Left ventricle myocardium inferior (tissue), 1 donor: Measurements from ENCODE around the gene AFAP1L2. TPM values are rescaled to one million over a fixed set of nuclear protein-coding genes. Genes with fewer than 3 reads are reported as not detected.

Experiments
- DNase-seq: peaks from one replicate; pipeline ENCODE4 v3.0.0-alpha.2; 2020
- H3K27ac ChIP-seq: fragments of 200-600 bp; replicated peaks from 2 replicates; pipeline ENCODE4 v1.8.0; 2021
- H3K27me3 ChIP-seq: fragments of 200-600 bp; 2 replicates; pipeline ENCODE4 v1.8.0; 2021; ENCODE audit warnings: low read depth
- H3K36me3 ChIP-seq: fragments of 200-600 bp; 2 replicates; pipeline ENCODE4 v1.8.0; 2021
- H3K4me1 ChIP-seq: fragments of 200-600 bp; 2 replicates; pipeline ENCODE4 v1.8.0; 2021
- H3K4me3 ChIP-seq: fragments of 200-600 bp; 2 replicates; pipeline ENCODE4 v1.8.0; 2021; ENCODE audit warnings: mild to moderate bottlenecking, moderate library complexity
- H3K9me3 ChIP-seq: fragments of 200-600 bp; replicated peaks from 2 replicates; pipeline ENCODE4 v1.8.0; 2021
- intact Hi-C: fragments of 100-400 bp; cut with micrococcal nuclease; formaldehyde crosslinking; loops from one replicate; pipeline ENCODE4 v1.11.0; 2022
- total RNA-seq: library from RNA; stranded (reverse); fragmentation: NEBNext Ultra II Directional; extraction: Animal tissue kit (Norgen Biotek cat#: 25700); gene quantifications from one replicate; pipeline ENCODE4 v1.2.1, GENCODE V29; 2021
- TF ChIP-seq, protein P1 (sequence below): fragments of 200-600 bp; IDR thresholded peaks from 2 replicates; pipeline ENCODE4 v1.8.0; 2021; ENCODE audit warnings: antibody characterized with exemption, mild to moderate bottlenecking, borderline replicate concordance
- donor health status: DM: no; HTN: yes; CAD: no; lungs with severe emphysema.

AFAP1L2 gene
- total RNA-seq, 1 donor from 2014 or later = 7.0 TPM

DNA sequence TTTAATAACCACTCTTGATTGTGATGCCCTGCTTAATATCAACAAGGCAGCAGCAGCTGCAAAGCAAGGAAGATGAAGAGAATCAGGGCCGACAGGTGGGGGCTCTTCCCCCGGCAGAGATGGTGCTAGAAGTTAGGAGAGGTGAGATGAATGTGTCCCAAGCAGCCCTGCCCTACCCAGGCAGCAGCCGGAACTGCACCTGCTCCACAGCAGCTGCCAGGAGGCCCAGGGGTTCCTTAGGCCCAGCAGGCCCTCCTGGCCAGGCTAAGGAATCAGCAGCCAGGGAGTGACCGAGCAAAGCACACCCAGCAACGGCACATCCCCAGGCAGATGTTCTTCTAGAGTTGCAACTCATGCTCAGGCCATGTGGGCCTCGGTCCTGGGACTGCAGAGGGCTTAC is 17.9 kb downstream of the AFAP1L2 start:
- H3K9me3 ChIP-seq = no peaks in the 10 kb centered on the region
- H3K4me3 ChIP-seq = no peak overlapping the region
- H3K4me1 ChIP-seq = peaks cover 11% of the 10 kb centered on the region
- H3K27ac ChIP-seq = no peak overlapping the region
- peaks cover under 1% of the 10 kb centered on the region for H3K27me3 ChIP-seq
- TF ChIP-seq, protein P1, sequence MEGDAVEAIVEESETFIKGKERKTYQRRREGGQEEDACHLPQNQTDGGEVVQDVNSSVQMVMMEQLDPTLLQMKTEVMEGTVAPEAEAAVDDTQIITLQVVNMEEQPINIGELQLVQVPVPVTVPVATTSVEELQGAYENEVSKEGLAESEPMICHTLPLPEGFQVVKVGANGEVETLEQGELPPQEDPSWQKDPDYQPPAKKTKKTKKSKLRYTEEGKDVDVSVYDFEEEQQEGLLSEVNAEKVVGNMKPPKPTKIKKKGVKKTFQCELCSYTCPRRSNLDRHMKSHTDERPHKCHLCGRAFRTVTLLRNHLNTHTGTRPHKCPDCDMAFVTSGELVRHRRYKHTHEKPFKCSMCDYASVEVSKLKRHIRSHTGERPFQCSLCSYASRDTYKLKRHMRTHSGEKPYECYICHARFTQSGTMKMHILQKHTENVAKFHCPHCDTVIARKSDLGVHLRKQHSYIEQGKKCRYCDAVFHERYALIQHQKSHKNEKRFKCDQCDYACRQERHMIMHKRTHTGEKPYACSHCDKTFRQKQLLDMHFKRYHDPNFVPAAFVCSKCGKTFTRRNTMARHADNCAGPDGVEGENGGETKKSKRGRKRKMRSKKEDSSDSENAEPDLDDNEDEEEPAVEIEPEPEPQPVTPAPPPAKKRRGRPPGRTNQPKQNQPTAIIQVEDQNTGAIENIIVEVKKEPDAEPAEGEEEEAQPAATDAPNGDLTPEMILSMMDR = no peak
- DNase-seq = no peak
- intact Hi-C loops = no loop called here
- H3K36me3 ChIP-seq = no peaks in the 10 kb centered on the region

DNA sequence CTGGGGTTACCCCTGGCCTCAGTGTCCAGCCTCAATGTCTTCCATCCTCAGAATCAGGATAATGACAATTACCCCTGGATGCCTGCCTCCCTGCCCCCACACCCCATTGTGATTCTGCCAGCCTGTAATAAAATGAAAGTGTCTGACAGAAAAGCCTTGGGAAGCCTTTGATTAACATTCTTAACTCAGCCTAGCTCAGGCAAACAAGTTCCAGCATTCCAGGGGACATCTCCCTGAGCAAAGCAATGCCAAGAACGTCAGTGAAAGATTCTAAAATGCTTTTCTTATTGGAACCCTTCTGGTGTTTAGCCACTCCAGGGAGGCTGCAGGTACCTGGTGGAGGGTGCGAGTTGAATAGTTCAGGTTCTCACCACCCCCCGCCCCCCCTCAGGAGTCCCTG is 18.7 kb downstream of the AFAP1L2 start:
- no peak for DNase-seq
- peaks cover 11% of the 10 kb centered on the region for H3K4me1 ChIP-seq

DNA sequence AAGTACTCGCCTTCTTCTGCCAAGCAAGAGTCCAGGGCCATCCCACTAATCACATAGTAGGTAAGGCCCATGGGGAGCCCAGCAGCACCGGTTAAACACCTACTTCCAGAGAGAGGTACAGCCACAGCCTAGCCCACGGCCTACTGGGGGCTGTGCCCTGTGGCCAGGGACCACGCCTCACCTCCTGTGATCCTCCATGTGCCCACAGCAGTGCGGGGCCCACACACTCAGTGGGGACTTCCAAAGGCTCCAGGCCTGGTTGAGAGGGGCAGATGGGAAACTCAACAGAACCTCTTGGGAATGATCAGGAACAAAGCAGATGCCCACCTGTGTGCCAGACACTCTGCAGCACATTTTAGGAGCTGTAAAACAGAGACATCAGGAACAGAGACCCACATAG is 19.7 kb downstream of the AFAP1L2 start:
- H3K27me3 ChIP-seq = peaks cover 18% of the 10 kb centered on the region
- TF ChIP-seq, protein P1 = no peak
- peaks cover 16% of the 10 kb centered on the region for H3K4me1 ChIP-seq
- H3K4me3 ChIP-seq = no peak overlapping the region
- DNase-seq = no peak
- intact Hi-C loops = no loop called here
- H3K27ac ChIP-seq = no peak overlapping the region
- no peaks in the 10 kb centered on the region for H3K36me3 ChIP-seq
- H3K9me3 ChIP-seq = no peaks in the 10 kb centered on the region

More for the DNA sequence above, 18.7 kb downstream of the AFAP1L2 start:
- no peaks in the 10 kb centered on the region for H3K36me3 ChIP-seq
- H3K27me3 ChIP-seq = peaks cover 8% of the 10 kb centered on the region
- H3K4me3 ChIP-seq = no peak overlapping the region
- intact Hi-C loops = no loop called here
- TF ChIP-seq, protein P1 = no peak
- H3K9me3 ChIP-seq = no peaks in the 10 kb centered on the region
- no peak overlapping the region for H3K27ac ChIP-seq

DNA sequence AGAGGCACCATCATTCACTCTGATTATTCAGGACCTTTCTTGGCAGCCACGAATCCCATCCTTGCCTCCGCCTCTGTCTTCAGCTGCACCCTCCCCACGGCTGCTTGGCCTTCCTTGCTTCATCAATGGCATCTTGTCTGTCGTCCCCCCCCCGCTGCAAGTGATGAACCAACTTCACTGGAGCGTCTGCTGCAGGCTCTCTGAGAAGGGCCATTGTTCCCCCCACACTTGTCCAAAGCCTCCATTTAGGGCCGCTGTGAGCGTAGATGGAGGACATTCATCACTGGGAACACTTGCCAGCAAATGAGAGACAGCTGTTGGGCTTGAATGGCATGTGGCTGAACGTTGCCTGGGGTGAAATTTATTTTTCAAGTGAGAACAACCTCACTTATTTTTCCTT is 20.1 kb downstream of the AFAP1L2 start:
- TF ChIP-seq, protein P1 = no peak
- Histone ChIP-seq H3K4me3 (no peak overlapping the region), H3K27me3 (peaks cover 19% of the 10 kb centered on the region), H3K4me1 (peaks cover 16% of the 10 kb centered on the region), H3K36me3 (no peaks in the 10 kb centered on the region), H3K27ac (no peak overlapping the region), H3K9me3 (no peaks in the 10 kb centered on the region)
- no peak for DNase-seq
- intact Hi-C loops = no loop called here

DNA sequence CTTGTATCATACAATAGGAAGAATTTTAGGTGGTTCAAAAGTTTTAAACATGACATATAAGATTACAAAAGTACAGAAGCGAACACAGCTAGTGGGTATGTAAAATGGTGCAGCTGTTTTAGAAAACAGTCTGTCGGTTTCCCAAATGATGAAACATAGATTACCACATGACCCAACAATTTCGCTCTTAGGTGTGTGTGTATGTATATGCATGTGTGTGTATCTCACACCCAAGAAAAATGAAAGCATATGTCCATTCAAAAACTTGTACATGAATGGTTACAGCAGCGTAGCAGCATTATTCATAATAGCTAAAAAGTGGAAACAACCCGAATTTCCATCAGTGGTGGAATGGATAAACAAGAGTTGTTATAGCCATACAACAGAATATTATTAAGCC is 23.5 kb downstream of the AFAP1L2 start:
- no peaks in the 10 kb centered on the region for H3K36me3 ChIP-seq
- H3K4me1 ChIP-seq = peaks cover 10% of the 10 kb centered on the region
- peaks cover 19% of the 10 kb centered on the region for H3K27me3 ChIP-seq
- TF ChIP-seq, protein P1 = no peak
- no peak overlapping the region for H3K4me3 ChIP-seq
- intact Hi-C loops = no loop called here
- H3K27ac ChIP-seq = no peak overlapping the region
- no peak for DNase-seq
- H3K9me3 ChIP-seq = no peaks in the 10 kb centered on the region

DNA sequence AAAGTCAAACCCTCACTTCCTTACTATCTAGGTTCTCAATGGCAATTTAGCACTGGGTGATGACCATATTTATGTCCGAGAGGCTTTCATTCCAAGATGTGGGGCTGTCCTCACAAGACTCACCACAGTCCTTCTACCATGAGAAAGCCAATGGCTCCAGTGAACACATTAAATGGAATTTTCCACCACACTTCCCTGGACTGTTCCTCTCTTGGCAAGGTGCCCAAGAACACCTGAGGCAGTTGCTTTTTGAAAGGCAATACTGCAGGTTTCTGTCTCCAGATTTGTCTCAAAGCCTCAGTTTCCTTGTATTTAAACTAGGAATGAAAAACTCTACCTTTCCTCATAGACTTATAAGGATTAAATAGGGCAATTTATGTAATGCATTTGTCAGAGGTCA is 24.2 kb downstream of the AFAP1L2 start:
- Histone ChIP-seq H3K27me3 (peaks cover 19% of the 10 kb centered on the region), H3K4me3 (no peak overlapping the region), H3K27ac (peak overlapping the region; percentile 14), H3K9me3 (no peaks in the 10 kb centered on the region), H3K36me3 (no peaks in the 10 kb centered on the region), H3K4me1 (peaks cover 10% of the 10 kb centered on the region)
- intact Hi-C loops = no loop called here
- no peak for DNase-seq
- TF ChIP-seq, protein P1 = no peak
